CD14-positive monocyte (primary cell): ENCODE data around the gene SEC16A. TPM values are rescaled to one million over a fixed set of nuclear protein-coding genes. Genes with fewer than 3 reads are reported as not detected.
"Not testable (repeated sequence)": the region's sequence is repeated elsewhere in the genome, so short reads cannot be mapped to it uniquely, and the experiment has no call there.

Experiments used
- DNase-seq, 3 donors: peaks; one replicate each; pipeline ENCODE4 v3.0.0-alpha.2; 2011 to 2022
- H2AFZ ChIP-seq: 2 replicates; pipeline ENCODE4 v1.6.0; 2012; ENCODE audit warnings: mild to moderate bottlenecking, low read depth, low read length, inconsistent platforms; ENCODE audit not compliant: insufficient read depth, poor library complexity, severe bottlenecking
- H3K27ac ChIP-seq, 2 donors: 1 replicate in 1 of 2; 2 replicates in 1 of 2; pipeline ENCODE4 v1.5.1; 2012 to 2013; ENCODE audit warnings: low read length in 2 of 2, control low read depth in 1 of 2, inconsistent platforms in 1 of 2, low read depth in 1 of 2, mild to moderate bottlenecking in 1 of 2
- H3K27me3 ChIP-seq, 2 donors: one replicate each; pipeline versions ENCODE4 v1.6.0 to v1.6.1; 2011 to 2013; ENCODE audit warnings: low read length in 2 of 2; ENCODE audit not compliant: control insufficient read depth in 2 of 2, insufficient read depth in 2 of 2
- H3K36me3 ChIP-seq, 2 donors: replicated peaks in 1 of 2; 1 replicate in 1 of 2; 2 replicates in 1 of 2; pipeline versions ENCODE4 v1.5.1 to v1.6.1; 2012 to 2013; ENCODE audit warnings: low read length in 2 of 2, control low read depth in 1 of 2, inconsistent platforms in 1 of 2, mild to moderate bottlenecking in 1 of 2; ENCODE audit not compliant: insufficient read depth in 2 of 2, control insufficient read depth in 1 of 2
- H3K4me1 ChIP-seq, 2 donors: 1 replicate in 1 of 2; 2 replicates in 1 of 2; pipeline versions ENCODE4 v1.5.1 to v1.6.1; 2012 to 2013; ENCODE audit warnings: low read length in 2 of 2, control low read depth in 1 of 2, inconsistent platforms in 1 of 2, mild to moderate bottlenecking in 1 of 2, moderate library complexity in 1 of 2; ENCODE audit not compliant: insufficient read depth in 2 of 2, control insufficient read depth in 1 of 2
- H3K4me2 ChIP-seq: replicated peaks from 2 replicates; pipeline ENCODE3; 2012; ENCODE audit warnings: low read length, moderate library complexity, mild to moderate bottlenecking; ENCODE audit not compliant: poor library complexity, severe bottlenecking; ENCODE audit errors: extremely low read depth
- H3K4me3 ChIP-seq, 3 experiments: fragments of 200-600 bp in 1 of 3; sonication (generic) in 1 of 3; replicated peaks in 1 of 3; 1 replicate in 2 of 3; 2 replicates in 1 of 3; pipeline ENCODE4 v1.5.1; 2011 to 2013; ENCODE audit warnings: low read length in 3 of 3, mild to moderate bottlenecking in 3 of 3, control low read depth in 2 of 3, low read depth in 2 of 3, inconsistent platforms in 1 of 3, moderate library complexity in 1 of 3
- H3K79me2 ChIP-seq: 2 replicates; pipeline ENCODE4 v1.6.0; 2012; ENCODE audit warnings: mild to moderate bottlenecking, control low read depth, inconsistent platforms, low read length, moderate library complexity; ENCODE audit not compliant: insufficient read depth
- H3K9ac ChIP-seq: 2 replicates; pipeline ENCODE4 v1.6.0; 2017; ENCODE audit warnings: low read length, mild to moderate bottlenecking; ENCODE audit not compliant: insufficient read depth, poor library complexity, severe bottlenecking
- H3K9me3 ChIP-seq, 2 donors: replicated peaks in 1 of 2; 1 replicate in 1 of 2; 2 replicates in 1 of 2; pipeline versions ENCODE4 v1.5.1 to v1.6.1; 2012 to 2013; ENCODE audit warnings: low read length in 2 of 2, control low read depth in 1 of 2; ENCODE audit not compliant: control insufficient read depth in 1 of 2, insufficient read depth in 1 of 2
- H4K20me1 ChIP-seq: 2 replicates; pipeline ENCODE4 v1.6.0; 2012; ENCODE audit warnings: mild to moderate bottlenecking, low read length, control low read depth, moderate library complexity; ENCODE audit not compliant: insufficient read depth
- H3K27ac Mint-ChIP-seq, 7 donors: one replicate each; pipeline ENCODE4 v1.8.0; 2020; ENCODE audit warnings: mild to moderate bottlenecking in 7 of 7, mixed read lengths in 7 of 7, moderate library complexity in 6 of 7, inconsistent platforms in 2 of 7
- H3K27me3 Mint-ChIP-seq, 3 donors: one replicate each; pipeline ENCODE4 v1.8.0; 2021 to 2022; ENCODE audit warnings: low read depth in 3 of 3, mild to moderate bottlenecking in 3 of 3, mixed read lengths in 3 of 3, moderate library complexity in 3 of 3, inconsistent platforms in 1 of 3
- H3K36me3 Mint-ChIP-seq, 2 donors: one replicate each; pipeline ENCODE4 v1.8.0; 2020; ENCODE audit warnings: mixed read lengths in 2 of 2, inconsistent platforms in 1 of 2, mild to moderate bottlenecking in 1 of 2
- H3K4me1 Mint-ChIP-seq: one replicate; pipeline ENCODE4 v1.8.0; 2020; ENCODE audit warnings: mild to moderate bottlenecking, mixed read lengths
- H3K4me3 Mint-ChIP-seq, 2 donors: one replicate each; pipeline ENCODE4 v1.8.0; 2020; ENCODE audit warnings: mild to moderate bottlenecking in 2 of 2, mixed read lengths in 2 of 2, moderate library complexity in 1 of 2
- H3K9me3 Mint-ChIP-seq, 7 donors: one replicate each; pipeline ENCODE4 v1.8.0; 2020 to 2022; ENCODE audit warnings: mixed read lengths in 7 of 7, mild to moderate bottlenecking in 6 of 7, moderate library complexity in 6 of 7, inconsistent platforms in 2 of 7
- CTCF ChIP-seq: fragments of 200-600 bp; IDR thresholded peaks from one replicate; pipeline ENCODE4 v1.8.0; 2022; ENCODE audit warnings: antibody characterized with exemption, mild to moderate bottlenecking
- WGBS: methylation state at CpG from one replicate; pipeline ENCODE4 v1.1.5; 2013; ENCODE audit warnings: missing lambda C conversion rate; ENCODE audit not compliant: insufficient coverage; 5-methylcytosine and 5-hydroxymethylcytosine counted together
- intact Hi-C, 2 donors: fragments of 100-400 bp; cut with micrococcal nuclease; formaldehyde crosslinking; loops; one replicate each; pipeline versions ENCODE4 v1.15.0 to v1.15.1; 2023
- polyA plus RNA-seq, 3 donors: library from polyadenylated mRNA; depleted of rRNA in 1 of 3; unstranded in 2 of 3; stranded (reverse) in 1 of 3; fragments of 300-500 nt in 2 of 3; fragments of >200 nt in 1 of 3; fragmentation: Illumina TruSeq in 2 of 3; gene quantifications; 1 replicate in 2 of 3; 2 replicates in 1 of 3; pipeline ENCODE4 v1.2.3, GENCODE V29; 2012 to 2021

The SEC16A gene
- polyA plus RNA-seq, 3 donors, result 11.1 to 36.8 (median 19.1) TPM

GRCh38 chr9:136405904-136406303 lies 76.9 kb downstream of the SEC16A start:
- Histone ChIP-seq H3K36me3 (peaks cover 43 to 55% of the 10 kb centered on the region in 2 donors), H3K79me2 (peaks cover 13% of the 10 kb centered on the region), H3K4me1 (peaks cover 12 to 14% of the 10 kb centered on the region in 2 donors)
- H3K9ac ChIP-seq, H3K27me3 ChIP-seq, H3K9me3 Mint-ChIP-seq, H2AFZ ChIP-seq, H3K27me3 Mint-ChIP-seq, intact Hi-C loops, H3K27ac ChIP-seq, H3K4me3 Mint-ChIP-seq, H4K20me1 ChIP-seq, DNase-seq, H3K9me3 ChIP-seq, H3K27ac Mint-ChIP-seq, H3K4me2 ChIP-seq, H3K4me3 ChIP-seq: not testable (repeated sequence)
- Mint-ChIP-seq H3K36me3 (peaks cover 37 to 62% of the 10 kb centered on the region in 2 donors), H3K4me1 (peaks cover 20% of the 10 kb centered on the region)
- 98% methylated on average over 8 of the region's 10 CpGs for WGBS

GRCh38 chr9:136405481-136405880 lies 77.4 kb downstream of the SEC16A start:
- intact Hi-C loops, result no loop called here
- Histone ChIP-seq H3K4me3 (no peak overlapping the region), H3K9me3 (no peaks in the 10 kb centered on the region), H3K4me2 (no peak overlapping the region), H3K27ac (no peak overlapping the region), H3K27me3 (no peaks in the 10 kb centered on the region), H2AFZ (no peak overlapping the region), H3K4me1 (peaks cover 12 to 13% of the 10 kb centered on the region in 2 donors), H3K79me2 (peaks cover 9% of the 10 kb centered on the region), H3K9ac (no peak overlapping the region), H3K36me3 (peaks cover 43 to 55% of the 10 kb centered on the region in 2 donors), H4K20me1 (peaks cover 3% of the 10 kb centered on the region)
- Mint-ChIP-seq H3K27ac (no peak overlapping the region), H3K4me1 (peaks cover 22% of the 10 kb centered on the region), H3K9me3 (peaks cover 0 to 2% (median 0%) of the 10 kb centered on the region in 7 donors), H3K27me3 (peaks cover 0 to 7% (median 2%) of the 10 kb centered on the region in 3 donors), H3K4me3 (no peak overlapping the region), H3K36me3 (peaks cover 37 to 62% of the 10 kb centered on the region in 2 donors)
- WGBS, result 80% methylated on average over 1 of the region's 7 CpGs
- no peak for TF ChIP-seq CTCF
- DNase-seq, result no peak
